GM19240 (cell line): ENCODE measurements around the gene PRRT1B.
A peak's percentile ranks its signal among the peaks of the same experiment; 100 is the strongest.

Source experiments
- DNase-seq: peaks from one replicate; pipeline ENCODE4 v3.0.0; 2011; ENCODE audit warnings: low spot score; ENCODE audit not compliant: insufficient read length

PRRT1B gene

DNA sequence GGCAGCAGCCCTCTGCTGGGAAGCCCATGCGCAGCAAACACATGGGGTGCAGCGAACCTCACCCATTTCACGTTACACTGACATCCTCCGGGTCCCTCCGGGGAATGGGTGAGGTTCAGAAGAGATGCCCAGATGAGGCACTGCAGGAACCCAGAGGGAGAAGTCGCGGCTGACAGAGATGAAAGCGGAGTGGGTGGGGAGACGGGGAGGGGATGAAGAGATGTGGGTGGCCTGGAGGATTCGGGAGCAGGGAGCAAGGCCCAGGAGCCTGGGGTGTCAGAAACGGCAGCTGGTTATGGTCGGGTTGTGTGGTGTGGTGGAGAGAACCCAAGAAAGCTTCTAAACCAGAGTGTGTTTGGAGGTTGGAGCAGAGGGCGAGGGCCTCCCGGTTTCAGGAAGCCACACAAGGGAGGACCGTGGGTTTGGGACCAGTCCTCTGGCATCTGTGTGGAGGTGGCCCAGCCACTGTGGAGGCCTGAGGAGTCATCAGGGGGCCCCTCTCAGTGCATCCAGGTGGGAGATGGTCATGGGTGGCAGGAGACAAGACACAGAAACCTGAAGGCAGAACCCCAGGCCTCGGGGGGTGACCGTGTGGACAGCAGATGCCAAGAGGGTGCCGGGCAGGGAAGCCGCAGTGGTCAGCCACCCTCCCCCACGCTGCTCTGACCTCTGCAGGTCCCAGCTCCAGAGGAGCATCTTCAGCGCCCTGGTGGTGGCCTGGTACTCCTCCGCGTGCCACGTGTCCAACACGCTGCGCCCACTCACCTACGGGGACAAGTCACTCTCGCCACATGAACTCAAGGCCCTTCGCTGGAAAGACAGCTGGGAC is 22.9 kb upstream of the PRRT1B start:
- DNase-seq, result no peak

DNA sequence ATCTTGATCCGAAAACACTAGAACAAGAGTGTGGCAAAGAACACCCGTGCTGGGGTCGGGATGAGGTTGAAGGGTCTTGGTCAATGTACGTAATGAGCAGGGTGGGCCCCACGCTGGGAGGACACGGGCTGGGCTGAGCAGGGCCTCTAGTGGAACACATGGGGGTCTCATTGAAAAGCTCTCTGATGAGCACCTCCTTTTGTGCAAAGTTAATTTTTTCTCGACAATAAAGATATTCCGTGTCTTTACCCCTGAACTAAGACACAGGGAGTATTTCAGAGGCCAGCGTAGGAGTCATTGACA is 22.3 kb upstream of the PRRT1B start:
- DNase-seq, result no peak

DNA sequence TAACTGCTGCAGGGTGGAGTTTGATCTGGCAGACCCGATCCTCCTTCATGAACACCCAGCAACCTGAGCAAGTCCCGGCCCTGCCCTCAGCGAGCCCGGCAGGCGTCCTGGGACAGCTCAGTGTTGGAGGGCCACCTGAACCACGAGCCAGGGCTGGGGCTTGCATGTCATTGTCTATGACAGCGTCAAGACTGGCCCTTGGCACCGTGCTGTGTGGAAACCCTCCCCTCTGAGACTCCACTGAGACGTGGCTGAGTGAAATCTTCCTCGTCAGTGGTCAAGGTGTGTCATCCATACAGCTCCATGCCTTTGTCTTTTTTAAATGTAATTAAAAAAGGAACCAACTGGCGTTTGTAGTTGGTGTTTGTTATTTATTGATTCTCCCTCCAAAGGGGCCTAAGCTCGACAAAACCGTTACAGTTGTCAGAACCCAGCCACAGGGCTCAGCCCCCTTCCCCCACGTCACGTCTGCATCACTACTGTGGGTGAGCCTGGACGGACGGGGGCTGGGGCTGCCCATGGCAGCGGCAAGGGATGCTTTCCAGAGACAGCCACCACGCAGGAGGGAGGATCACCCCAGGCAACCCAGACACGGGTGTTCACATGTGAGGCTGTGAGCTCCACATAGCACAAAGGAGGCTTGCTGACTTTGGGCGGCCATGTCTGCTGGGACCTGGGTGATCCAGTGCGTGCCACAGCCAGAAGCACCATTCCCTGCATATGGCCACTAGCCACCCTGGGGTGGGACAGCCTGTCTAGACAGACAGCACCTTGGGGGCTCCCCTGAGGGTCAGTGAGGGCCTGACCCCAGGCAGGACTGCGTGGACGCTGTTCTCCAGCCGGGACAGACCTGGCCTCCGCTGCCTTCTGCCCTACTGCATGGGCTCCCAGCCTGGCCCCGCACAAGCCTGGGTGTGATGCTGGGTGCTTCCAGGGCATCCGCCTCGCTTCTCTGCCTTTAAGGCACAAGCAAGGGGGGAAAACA is 21.6 kb upstream of the PRRT1B start:
- DNase-seq, result no peak

DNA sequence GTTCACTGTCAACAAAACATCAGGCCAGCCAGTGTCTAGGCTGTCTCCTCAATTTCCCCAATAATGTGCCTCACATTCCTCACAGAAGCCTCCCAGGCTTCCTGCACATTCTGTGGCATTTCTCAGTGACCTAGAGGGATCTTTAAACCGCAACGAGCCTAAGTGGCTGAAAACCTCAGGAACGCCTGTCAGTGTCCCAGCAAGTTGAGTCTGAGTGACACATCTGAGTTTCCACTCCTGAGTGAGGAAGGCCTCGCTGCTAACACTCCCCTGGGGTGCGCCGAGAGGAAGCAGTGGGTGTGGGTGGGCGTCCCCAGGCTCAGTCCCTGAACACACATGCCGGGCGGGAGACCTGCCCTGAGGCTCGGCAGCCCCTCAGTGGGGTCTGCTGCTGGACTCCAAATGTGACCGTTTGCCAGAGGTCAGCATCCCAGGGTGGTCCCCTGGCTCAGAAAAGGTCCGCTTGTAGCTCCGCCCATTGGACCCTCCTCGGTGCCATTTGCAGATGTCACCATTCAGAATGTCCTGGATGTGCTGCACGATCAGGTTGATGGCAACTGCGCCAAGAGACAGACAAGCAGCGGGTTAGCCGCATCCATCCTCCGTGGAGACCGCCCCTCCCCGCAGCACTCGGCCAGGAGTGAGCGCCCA is 20.5 kb upstream of the PRRT1B start:
- no peak for DNase-seq

DNA sequence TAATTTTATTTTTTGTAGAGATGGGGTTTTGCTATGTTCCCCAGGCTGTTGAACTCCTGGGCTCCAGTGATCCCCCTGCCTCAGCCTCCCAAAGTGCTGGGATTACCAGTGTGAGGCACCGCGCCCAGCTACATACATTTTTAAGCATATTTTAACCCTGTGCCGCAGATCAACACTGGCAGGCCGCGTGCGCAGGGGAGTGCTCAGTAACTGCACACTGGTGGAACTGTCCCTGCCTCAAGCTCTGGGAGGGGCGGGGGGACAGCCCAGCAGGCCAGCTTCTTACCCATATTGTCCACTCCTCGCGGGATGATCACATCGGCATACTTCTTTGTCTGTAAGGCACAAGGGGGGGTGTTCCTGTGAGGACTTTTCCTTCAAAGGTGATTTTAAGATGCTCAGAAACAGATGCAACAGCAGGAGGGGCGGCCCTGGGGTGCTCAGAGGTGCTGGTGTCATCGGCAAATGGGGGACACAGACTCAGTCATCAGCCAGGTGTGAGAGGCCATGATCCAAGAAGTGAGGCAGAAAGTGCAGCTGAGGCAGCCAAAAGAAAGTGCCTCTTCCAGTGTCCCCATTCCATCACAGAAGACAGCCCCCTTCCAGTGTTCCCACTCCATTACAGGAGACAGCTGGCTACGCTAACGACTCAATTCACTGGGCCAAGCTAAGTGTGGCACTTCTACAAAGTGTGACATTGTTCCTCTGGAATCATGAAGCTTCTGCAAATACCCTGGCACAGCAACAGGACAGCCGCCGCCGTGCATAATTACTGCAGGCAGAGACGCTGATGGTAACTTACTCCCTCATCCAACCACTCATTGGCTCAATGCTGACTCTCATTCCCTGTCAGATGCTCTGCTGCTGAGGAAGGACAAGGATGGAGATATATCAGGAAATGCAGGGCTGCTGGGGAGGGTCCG is 19.4 kb upstream of the PRRT1B start:
- DNase-seq, result no peak

DNA sequence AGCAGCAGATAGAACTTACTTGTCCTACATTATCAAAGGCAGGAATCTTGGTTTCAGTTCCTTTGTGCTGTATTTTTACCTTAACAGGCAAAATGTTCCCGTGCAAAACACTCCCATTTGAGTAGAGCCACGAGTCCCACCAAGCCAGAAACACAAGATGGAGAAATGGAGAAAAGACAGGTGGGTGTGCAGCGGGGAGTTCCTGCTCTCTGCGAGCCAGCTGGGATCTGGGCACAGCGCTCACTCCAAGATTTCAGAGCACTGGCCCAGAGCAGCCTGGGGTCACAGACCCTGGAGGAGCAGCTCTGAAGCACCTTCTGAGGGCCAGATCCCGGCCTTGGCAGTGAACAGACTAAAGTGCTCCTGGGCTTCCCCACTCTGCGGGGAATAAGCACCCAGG is 17.1 kb upstream of the PRRT1B start:
- no peak for DNase-seq

DNA sequence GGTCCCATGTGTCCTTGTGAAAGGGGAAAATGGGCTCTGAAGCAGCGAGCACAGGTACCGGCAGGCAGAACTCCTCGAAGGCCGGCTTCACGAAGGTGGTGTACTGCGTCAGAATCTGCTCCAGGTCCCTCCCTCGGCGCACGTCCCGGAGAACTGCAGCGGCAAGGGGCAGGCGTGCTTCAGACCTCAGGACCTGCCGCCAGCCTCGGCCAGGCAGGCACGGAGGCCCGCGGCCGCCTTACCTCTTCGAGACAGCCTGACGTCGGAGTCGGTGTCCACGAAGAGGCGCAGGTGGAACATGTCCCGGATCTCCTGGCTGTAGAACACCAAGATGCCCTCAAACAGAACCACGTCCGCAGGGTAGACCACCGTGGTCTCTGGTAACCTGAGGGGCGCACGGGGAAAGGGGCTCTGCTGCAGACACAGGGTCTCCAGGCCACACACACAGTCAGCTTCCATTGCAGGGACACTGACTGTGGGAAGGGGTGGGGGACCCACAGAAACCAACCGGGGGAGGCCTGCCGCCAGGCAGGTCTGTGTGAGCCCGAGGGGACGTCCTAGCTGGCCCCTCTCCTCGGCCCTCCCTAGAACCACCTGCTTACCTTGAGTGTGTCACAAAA is 16.3 kb upstream of the PRRT1B start:
- no peak for DNase-seq

DNA sequence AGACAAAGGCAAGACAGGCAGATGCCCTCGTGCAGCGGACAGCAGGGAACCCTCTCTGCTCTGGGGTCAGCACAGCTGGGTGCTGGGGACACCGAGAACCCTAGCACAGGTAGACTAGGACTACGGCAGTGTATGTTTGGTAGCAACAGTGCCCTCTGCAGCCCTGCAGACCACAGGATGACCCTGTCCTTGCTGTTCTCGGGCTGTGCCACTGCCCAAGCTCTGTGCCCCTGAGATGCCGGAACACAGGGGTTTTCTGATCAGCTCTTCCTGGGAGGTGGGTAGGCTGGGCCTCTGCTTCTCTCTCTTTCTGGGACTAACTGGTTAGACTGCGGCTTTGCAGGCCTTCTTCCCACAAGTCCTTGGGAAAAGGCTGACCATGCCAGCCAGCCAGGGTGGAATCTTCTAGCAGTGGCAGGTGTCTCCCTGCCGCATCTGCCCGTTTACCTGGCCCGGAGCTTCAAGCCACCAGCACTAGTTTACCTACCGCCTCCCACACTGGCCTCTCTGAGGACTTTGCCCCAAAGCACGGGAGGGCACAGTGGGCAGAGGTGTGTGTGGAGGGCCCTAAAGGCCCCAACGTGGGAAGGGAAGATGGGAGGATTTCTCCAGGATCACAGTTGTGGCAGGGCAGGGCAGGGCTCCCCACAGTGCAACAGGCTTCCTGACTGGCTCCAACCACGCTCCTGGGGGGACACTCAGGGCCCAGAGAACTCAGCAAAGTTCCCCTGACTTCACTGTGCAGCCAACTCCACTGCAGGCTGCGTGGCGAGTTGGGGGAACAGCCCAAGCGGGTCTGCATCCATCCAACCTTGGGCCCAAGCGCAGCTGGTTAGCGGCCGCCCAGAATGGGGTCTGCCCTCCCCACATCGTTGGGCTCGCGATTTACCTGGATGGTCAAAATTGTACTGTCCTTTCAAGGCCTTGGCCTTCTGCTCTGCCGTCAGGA is 15.5 kb upstream of the PRRT1B start:
- DNase-seq, result no peak

DNA sequence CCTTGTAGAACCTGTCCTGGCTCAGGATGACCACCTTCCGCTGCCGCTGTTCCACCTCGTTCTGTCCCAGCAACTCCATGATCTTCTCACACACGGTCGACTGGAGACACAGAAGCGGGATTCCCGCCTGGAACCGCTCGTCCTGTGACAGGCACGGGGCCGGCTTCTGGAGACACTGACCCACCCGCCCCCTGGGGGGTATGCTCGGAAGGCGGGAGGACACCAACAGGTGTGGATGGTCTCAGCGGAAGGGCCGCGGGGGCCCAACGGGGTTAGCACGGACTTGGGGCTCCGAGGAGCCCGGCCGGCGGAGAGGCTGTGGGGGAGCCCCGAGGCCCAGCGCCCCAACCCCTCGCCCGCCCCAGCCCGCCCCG is 14.8 kb upstream of the PRRT1B start:
- peak; percentile 60 for DNase-seq

DNA sequence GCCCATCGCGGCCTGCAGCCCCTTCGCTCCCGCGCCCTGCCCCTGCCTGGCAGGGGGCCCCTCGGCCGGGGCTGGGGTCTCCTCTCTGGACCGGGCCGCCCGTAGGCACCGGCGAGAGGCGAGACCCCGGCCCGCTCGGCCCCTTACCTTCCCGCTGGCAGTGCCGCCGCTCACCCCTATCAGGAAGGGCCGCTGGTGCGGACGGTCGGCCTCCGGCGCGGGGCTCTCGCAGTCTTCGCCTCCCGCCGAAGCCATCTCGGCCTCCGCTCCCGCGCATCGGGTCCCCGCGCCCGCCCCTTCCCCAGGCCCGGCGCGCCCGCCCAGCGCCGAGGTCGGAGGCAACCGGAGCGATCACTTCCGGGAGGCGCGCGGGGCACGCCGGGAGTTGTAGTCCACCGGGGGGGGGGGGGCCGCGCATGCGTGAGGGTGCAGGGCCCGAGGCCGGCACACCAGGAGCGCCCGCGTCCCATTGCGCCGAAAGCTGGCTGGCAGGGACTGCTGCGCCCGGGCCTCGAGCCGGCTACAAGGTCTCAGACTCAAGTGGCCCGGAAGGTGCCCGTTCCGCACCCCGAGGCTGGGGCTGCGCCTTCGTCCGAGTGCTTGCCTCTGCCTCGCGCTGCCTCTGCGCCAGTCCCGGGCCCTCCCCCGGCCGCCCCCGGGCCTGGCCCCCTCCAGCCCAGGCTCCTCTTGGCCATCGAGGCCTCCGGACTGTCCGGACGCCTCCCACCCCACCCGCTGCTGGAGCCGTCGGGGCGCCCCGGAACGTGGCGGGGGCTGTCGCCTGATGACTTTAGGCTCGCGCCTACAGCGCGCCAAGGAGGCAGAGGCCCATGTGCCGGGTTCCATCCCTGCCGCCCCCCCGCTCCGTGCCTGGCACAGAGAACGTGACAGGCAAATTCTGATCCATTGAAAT is 14.1 kb upstream of the PRRT1B start, which contains the start of gene UCK1:
UCK1 (minus strand) TSS at position 344 of the 913 bp plus-strand sequence; CDS start at position 255, 89 bp downstream.
- DNase-seq, result peak; percentile 95

DNA sequence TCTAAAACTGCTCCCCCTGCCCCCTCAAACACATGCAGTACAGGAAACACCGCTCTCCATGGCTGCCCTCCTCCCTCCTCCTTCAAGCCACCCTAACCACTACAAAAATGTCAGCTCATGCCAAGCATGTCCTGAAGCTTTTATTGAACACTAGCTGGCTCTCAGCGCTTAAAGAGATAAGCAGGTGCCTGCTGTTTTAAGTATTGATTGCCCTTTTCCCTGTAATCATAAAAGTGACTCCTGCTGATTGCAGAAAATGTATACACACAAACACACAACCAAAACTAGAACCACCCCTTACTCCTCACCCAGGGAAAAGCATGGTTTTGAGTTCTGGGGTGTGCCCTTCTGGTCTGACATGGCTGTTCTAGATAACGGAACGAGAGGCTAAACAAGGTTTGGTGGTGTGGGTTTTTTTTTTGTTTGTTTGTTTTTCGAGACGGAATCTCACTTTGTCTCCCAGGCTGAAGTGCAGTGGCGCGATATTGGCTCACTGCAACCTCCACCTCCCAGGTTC is 10.5 kb upstream of the PRRT1B start:
- no peak for DNase-seq

DNA sequence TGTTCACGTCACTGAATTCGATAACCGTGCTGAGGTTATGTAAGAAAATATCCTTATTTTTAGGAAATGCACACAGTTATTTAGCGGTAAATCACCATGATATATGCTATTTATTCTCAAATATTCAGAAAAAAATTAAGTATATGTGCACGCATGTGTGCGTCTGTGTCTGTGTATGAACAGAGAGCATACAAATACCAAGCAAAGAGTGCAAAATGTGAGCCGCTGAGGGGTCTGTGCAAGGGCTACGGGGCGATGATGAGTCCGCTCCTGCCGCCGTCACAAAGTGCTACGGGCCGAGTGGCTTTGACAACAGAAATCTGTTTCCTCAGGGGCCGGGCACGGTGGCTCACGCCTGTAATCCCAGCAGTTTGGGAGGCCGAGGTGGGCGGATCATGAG is 7.4 kb upstream of the PRRT1B start:
- no peak for DNase-seq

DNA sequence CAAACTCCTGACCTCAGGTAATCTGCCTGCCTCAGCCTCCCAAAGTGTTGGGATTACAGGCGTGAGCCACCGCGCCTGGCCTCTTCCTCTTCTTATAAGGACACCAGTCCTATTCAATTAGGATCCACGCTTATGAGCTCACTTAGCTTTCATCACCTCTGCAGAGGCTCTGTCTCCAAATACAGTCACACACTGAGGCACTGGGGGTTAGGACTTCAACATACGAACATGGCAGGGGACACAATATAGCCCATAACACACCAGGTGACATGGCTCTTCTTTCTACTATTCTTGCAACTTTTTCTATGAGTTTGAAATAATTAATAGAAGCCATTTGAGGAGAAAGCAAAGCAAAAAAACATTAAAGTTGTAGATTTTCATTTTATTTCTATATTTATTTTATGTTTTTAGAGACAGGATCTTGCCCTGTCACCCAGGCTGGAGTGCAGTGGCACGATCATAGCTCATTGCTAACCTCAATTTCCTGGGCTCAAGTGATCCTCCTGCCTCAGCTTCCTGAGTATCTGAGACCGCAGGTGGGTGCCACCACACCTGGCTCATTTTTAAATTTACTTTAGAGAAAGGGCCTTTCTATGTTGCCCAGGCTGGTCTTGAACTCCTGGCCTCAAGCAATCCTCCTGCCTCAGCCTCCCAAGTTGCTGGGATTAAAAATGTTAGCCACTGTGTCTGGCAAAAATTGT is 6.0 kb upstream of the PRRT1B start:
- DNase-seq, result no peak

DNA sequence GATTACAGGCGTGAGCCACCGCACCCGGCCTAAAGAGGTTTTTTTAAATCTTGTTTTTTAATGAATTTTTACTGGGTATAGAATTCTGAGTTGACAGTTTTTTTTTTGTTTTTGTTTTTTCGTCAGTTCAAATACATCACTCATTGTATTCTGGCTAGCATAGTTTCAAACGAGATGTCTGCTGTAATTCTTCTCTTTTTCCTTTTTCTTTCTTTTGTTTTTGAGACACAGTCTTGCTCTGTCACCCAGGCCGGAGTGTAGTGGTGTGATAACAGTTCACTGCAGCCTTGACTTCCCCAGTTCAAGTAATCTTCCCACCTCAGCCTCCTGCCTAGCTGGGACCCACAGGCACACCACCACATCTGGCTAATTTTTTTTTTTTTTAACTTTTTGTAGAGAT is 2.2 kb upstream of the PRRT1B start:
- DNase-seq, result no peak

DNA sequence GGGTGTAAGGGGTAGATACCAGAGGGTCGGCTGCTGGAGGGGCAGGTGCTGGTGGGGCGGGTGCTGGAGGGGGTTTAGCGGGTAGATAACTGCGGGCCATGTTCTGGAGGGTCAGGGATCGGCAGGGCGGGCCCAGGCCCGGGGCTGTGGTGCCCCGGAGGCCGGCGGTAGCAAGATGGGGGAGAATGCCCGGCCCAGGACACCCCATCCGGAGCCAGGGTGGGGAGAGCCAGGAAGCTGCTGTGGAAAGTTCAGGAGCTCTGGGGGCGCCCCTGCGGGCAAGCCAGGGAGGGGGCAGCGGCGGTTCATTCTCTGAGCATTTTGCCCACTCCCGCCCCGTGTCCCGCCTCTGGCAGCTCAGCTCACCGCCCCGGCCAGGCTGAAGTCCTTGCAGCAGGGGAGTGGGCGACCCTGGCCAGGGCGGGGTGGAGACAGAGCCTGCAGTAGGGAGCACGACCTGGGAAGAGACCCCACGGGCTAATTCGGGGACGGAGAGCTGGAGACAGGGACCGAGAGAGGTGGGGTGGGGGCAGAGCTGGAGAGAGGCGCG is 538 bp downstream of the PRRT1B start:
- no peak for DNase-seq

DNA sequence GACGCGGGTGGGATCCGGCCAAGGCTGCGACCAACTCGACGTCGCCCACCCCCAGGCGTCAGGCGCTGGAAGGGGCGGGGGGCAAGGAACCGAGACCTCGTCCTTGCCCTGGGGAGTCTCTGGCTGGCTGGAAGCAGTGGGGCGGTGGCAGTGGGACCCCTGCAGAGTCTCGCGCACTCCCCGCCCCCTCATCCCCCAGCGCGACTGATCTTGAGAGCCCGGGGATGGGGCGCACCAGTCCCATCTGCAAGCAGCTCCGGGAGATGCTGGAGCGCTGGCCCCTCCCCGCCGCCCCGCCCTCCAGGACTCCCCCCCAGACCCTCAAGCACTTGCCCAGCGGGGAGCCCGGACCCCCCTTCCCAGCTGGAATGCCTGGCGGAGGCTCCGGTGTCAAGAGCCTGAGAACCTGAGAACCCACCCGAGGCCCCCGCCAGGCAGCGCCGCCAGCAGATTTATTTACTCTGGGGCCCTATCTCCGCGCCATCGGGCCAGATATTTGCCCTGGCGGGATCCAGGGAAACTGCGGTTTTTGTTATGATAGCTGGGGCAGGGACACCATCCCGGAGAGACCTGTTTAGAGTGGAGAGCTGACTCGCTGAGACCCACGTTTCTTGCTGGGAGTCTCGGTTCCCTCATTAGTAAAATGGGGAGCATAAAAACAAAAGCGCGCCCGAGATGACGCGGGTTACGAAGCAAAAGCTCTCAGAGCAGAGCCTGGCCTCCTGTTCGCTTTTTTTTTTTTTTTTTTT is 1.2 kb downstream of the PRRT1B start:
- DNase-seq, result no peak
